Measurements from ENCODE around the gene BPIFB3.

BPIFB3 gene, protein sequence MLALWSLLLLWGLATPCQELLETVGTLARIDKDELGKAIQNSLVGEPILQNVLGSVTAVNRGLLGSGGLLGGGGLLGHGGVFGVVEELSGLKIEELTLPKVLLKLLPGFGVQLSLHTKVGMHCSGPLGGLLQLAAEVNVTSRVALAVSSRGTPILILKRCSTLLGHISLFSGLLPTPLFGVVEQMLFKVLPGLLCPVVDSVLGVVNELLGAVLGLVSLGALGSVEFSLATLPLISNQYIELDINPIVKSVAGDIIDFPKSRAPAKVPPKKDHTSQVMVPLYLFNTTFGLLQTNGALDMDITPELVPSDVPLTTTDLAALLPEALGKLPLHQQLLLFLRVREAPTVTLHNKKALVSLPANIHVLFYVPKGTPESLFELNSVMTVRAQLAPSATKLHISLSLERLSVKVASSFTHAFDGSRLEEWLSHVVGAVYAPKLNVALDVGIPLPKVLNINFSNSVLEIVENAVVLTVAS

GRCh38 chr20:33053291-33054106 is at the start of gene BPIFB3:
TSS of gene BPIFB3 (plus strand) at chr20:33053903. CDS start at chr20:33055436, 1,533 bp downstream.
- H3K4me3 Mint-ChIP-seq = no peak within 1 kb of the TSS
- H3K27me3 Mint-ChIP-seq = no peaks in the 10 kb centered on the region
- H3K27ac Mint-ChIP-seq = no peak within 1 kb of the TSS
- H3K4me1 Mint-ChIP-seq = peaks cover 0 to 2% of the 10 kb centered on the region in 2 donors
- no peaks in the 10 kb centered on the region for H3K36me3 Mint-ChIP-seq
- DNase-seq (no peak), ATAC-seq (replicated peaks) (no peak)
- H3K9me3 Mint-ChIP-seq = peaks cover 0 to 2% of the 10 kb centered on the region in 2 donors

DNA sequence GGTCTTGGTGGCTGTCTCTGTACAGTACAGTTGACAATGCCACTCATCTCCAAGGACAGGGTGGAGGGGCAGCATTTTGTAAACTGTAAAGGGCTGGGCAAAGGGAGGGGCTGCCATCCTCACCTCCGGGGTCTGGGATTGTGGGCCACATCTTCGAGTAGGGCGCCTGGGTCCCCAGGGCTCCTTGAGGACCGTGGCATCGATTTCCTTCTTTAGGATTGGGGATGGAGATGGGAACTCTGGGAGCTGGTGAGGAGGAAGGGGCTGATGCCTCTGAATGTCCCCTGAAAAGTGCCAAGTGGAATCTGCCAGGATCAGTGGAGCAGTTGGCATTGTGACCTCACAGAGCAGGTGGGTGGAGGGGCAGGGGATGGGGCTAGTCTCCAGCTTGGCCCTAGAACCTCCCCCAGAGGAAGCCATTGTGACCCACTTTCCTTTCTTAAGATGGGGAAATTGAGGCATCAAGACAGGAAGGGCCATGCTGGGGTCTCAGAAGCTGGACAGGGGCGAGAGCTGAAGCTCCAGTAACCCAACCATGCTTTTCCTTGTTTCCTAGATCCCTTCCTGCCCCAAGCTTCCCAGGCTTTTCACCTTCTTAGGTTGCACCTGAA is 49.5 kb upstream of the BPIFB3 start, which contains the start of gene SUN5:
SUN5 (minus strand) TSS at position 293 of the 611 bp plus-strand sequence; CDS start at position 200, 93 bp downstream.
- no peak within 1 kb of the TSS for H3K4me3 Mint-ChIP-seq
- H3K27ac Mint-ChIP-seq = no peak within 1 kb of the TSS
- H3K4me1 Mint-ChIP-seq = peaks cover 7 to 9% of the 10 kb centered on the region in 2 donors
- peaks cover 0 to 3% of the 10 kb centered on the region in 2 donors for H3K36me3 Mint-ChIP-seq
- no peak for ATAC-seq (replicated peaks)
- no peaks in the 10 kb centered on the region for H3K27me3 Mint-ChIP-seq
- H3K9me3 Mint-ChIP-seq = peaks cover 4% of the 10 kb centered on the region in 2 donors
- DNase-seq = no peak

GRCh38 chr20:33005132-33005566 is 48.6 kb upstream of the BPIFB3 start:
- Mint-ChIP-seq H3K9me3 (peaks cover 4% of the 10 kb centered on the region in 2 donors), H3K27me3 (no peaks in the 10 kb centered on the region), H3K27ac (no peak overlapping the region), H3K4me3 (no peak overlapping the region), H3K4me1 (peaks cover under 1 to 2% of the 10 kb centered on the region in 2 donors), H3K36me3 (peaks cover 0 to 3% of the 10 kb centered on the region in 2 donors)
- DNase-seq (no peak), ATAC-seq (replicated peaks) (peak in 1 of 2 donors; percentile 54)

GRCh38 chr20:33005908-33006775 is 47.6 kb upstream of the BPIFB3 start:
- DNase-seq (no peak), ATAC-seq (replicated peaks) (no peak)
- no peaks in the 10 kb centered on the region for H3K4me1 Mint-ChIP-seq
- no peak overlapping the region for H3K4me3 Mint-ChIP-seq
- peaks cover 4% of the 10 kb centered on the region in 2 donors for H3K9me3 Mint-ChIP-seq
- H3K27ac Mint-ChIP-seq = no peak overlapping the region
- peaks cover 0 to 4% of the 10 kb centered on the region in 2 donors for H3K27me3 Mint-ChIP-seq
- H3K36me3 Mint-ChIP-seq = peaks cover 0 to 3% of the 10 kb centered on the region in 2 donors

- H3K27ac Mint-ChIP-seq = no peak overlapping the region
- ATAC-seq (replicated peaks) (no peak), DNase-seq (no peak)
- peaks cover 4% of the 10 kb centered on the region in 2 donors for H3K9me3 Mint-ChIP-seq
- H3K4me3 Mint-ChIP-seq = no peak overlapping the region
- H3K27me3 Mint-ChIP-seq = peaks cover 0 to 4% of the 10 kb centered on the region in 2 donors
- no peaks in the 10 kb centered on the region for H3K4me1 Mint-ChIP-seq
- H3K36me3 Mint-ChIP-seq = peaks cover 0 to 3% of the 10 kb centered on the region in 2 donors
Observed at GRCh38 chr20:33006776-33007375, 46.8 kb upstream of the BPIFB3 start.

GRCh38 chr20:33007376-33008335 is 46.0 kb upstream of the BPIFB3 start, which contains the start of gene BPIFB2:
TSS of gene BPIFB2 (plus strand) at chr20:33007704. CDS start at chr20:33008575, 871 bp downstream.
- no peak for DNase-seq
- H3K9me3 Mint-ChIP-seq = peaks cover 4% of the 10 kb centered on the region in 2 donors
- H3K27me3 Mint-ChIP-seq = peaks cover 0 to 4% of the 10 kb centered on the region in 2 donors
- no peak within 1 kb of the TSS for H3K4me3 Mint-ChIP-seq
- peaks cover 0 to 3% of the 10 kb centered on the region in 2 donors for H3K36me3 Mint-ChIP-seq
- H3K4me1 Mint-ChIP-seq = no peaks in the 10 kb centered on the region
- ATAC-seq (replicated peaks) = no peak
- H3K27ac Mint-ChIP-seq = no peak within 1 kb of the TSS

- ATAC-seq (replicated peaks) (no peak), DNase-seq (no peak)
- peaks cover 0 to 4% of the 10 kb centered on the region in 2 donors for H3K27me3 Mint-ChIP-seq
- no peaks in the 10 kb centered on the region for H3K4me1 Mint-ChIP-seq
- H3K27ac Mint-ChIP-seq = no peak overlapping the region
- peaks cover 4% of the 10 kb centered on the region in 2 donors for H3K9me3 Mint-ChIP-seq
- peaks cover 0 to 3% of the 10 kb centered on the region in 2 donors for H3K36me3 Mint-ChIP-seq
- H3K4me3 Mint-ChIP-seq = no peak overlapping the region
Observed at GRCh38 chr20:33008336-33009213, 45.1 kb upstream of the BPIFB3 start.

DNA sequence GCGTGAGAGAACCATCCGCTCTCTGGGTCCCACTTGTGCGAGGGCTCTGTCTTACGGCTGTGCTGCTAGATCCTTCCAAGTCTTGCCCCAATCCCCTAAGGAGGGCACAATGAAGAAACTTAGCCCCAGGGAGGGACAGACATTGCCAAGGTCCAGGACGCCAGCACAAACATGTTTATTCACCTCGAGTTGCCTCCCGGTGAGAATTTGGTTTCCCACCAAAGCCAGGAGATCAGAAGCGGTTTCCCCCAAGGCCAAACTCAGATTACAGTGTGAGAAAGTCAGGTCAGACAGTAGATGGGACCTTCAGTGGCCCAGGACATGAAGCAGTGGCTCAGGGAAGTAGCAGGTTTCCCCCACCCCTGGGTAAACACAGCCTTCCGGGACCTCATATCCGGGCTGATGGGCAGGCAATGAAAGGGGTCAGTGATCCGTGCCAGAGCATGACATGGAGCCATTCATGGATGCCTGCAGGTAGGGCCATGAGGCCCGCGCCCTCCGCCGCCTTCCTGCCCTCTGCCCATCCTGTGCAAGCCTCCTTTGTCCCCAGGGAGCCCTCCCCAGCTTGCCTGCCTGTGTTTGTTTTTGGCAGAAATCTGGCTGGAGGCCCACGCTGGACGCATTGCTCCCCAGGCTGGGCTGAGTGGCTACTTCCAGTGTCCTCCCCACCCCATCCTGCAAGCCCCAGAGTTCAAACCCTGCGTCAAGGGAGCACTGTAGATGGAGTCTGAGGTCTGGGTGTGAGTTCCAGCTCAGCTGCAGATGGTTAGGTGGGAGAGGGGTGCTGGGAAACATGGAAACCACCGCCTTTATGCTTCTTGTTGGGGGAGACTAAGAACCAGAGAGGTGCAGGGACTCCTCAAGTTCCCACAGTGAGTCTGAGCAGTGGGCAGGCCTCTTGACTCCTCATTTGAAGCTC is 44.2 kb upstream of the BPIFB3 start:
- Mint-ChIP-seq H3K4me3 (no peak overlapping the region), H3K4me1 (no peaks in the 10 kb centered on the region), H3K27me3 (peaks cover 0 to 4% of the 10 kb centered on the region in 2 donors), H3K36me3 (peaks cover 0 to 3% of the 10 kb centered on the region in 2 donors), H3K27ac (peak overlapping the region; percentile 17), H3K9me3 (peaks cover 4% of the 10 kb centered on the region in 2 donors)
- no peak for ATAC-seq (replicated peaks)
- no peak for DNase-seq

- Mint-ChIP-seq H3K4me3 (no peak overlapping the region), H3K9me3 (peaks cover 3% of the 10 kb centered on the region in 2 donors), H3K27ac (no peak overlapping the region), H3K27me3 (peaks cover 0 to 4% of the 10 kb centered on the region in 2 donors), H3K36me3 (peaks cover 0 to 3% of the 10 kb centered on the region in 2 donors), H3K4me1 (no peaks in the 10 kb centered on the region)
- ATAC-seq (replicated peaks) = no peak
- DNase-seq = no peak
Observed at GRCh38 chr20:33010133-33010504, 43.6 kb upstream of the BPIFB3 start.

DNA sequence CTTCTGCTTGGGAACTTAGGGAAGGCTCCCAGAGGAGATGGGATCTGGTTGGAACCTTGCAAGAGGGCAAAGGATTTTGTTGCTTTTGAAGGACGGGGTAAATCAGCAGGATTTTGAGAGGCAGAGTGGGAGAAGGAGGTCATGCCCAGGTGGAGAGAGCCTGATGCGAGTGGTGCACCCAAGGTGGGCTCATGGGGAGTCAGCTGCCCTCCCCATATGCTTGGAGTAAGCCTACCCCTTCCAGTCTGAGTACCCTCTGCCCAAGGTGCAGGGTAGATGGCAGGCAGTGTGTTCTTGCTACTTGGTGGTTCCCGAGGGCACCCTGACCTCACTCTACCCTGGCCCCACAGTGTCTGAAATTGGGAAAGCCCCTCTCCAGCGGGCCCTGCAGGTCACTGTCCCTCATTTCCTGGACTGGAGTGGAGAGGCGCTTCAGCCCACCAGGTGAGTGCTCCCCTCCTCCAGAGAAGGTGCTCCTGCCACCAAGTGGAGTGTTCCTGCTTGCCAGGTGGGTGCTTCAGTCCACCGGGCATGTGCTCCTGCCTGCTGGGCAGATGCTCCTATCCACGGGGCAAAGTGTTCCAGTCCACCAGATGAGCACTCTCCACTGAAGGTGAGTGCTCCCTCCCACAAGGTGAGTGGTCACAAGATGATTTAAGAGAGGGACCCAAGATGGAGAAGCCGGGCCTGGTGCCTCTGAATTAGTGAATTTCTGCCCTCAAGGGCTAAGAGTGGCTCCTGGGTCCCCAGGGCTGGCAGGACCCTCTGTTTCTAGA is 42.8 kb upstream of the BPIFB3 start:
- ATAC-seq (replicated peaks) (no peak), DNase-seq (no peak)
- Mint-ChIP-seq H3K4me1 (no peaks in the 10 kb centered on the region), H3K27ac (no peak overlapping the region), H3K9me3 (no peaks in the 10 kb centered on the region), H3K27me3 (peaks cover 0 to 10% of the 10 kb centered on the region in 2 donors), H3K36me3 (no peaks in the 10 kb centered on the region), H3K4me3 (no peak overlapping the region)

Data from stimulated activated naive B cell treated with anti-CD40 and anti-IgM and Interleukin-4, amounts not matched to agents 10 μg/mL and 1 μg/mL and 100 μg/mL, for 72 hours (primary cell).